Stimulated activated CD4-positive, alpha-beta T cell treated with anti-CD3 and anti-CD28 coated beads, Interleukin-4, amount 100 ng/mL, for 48 hours (primary cell): ENCODE results near the gene GPC1.

Experiments used
- DNase-seq, 2 donors: peaks; one replicate each; pipeline ENCODE4 v3.0.0-alpha.2; 2020; ENCODE audit warnings: low read depth in 2 of 2

GPC1 gene

GRCh38 chr2:240499309-240500301, 64.1 kb downstream of the GPC1 start:
- DNase-seq = no peak

- no peak for DNase-seq
Measured at GRCh38 chr2:240500561-240501423, 65.3 kb downstream of the GPC1 start.

GRCh38 chr2:240501531-240501991, 66.1 kb downstream of the GPC1 start:
- no peak for DNase-seq

- no peak for DNase-seq
Measured at GRCh38 chr2:240502059-240502429, 66.6 kb downstream of the GPC1 start.

- DNase-seq = no peak
Measured at GRCh38 chr2:240502430-240503121, 67.1 kb downstream of the GPC1 start.

GRCh38 chr2:240503375-240503774, 67.9 kb downstream of the GPC1 start:
- DNase-seq = no peak

GRCh38 chr2:240503848-240504247, 68.4 kb downstream of the GPC1 start:
- DNase-seq = no peak

- no peak for DNase-seq
Measured at GRCh38 chr2:240505910-240506309, 70.4 kb downstream of the GPC1 start.

GRCh38 chr2:240506406-240507059, 71.1 kb downstream of the GPC1 start:
- DNase-seq = no peak

- no peak for DNase-seq
Measured at GRCh38 chr2:240507060-240507777, 71.8 kb downstream of the GPC1 start.

- no peak for DNase-seq
Measured at GRCh38 chr2:240507778-240508251, 72.4 kb downstream of the GPC1 start.

- no peak for DNase-seq
Measured at GRCh38 chr2:240508832-240509545, 73.5 kb downstream of the GPC1 start.

GRCh38 chr2:240509667-240510512, 74.4 kb downstream of the GPC1 start:
- no peak for DNase-seq

- no peak for DNase-seq
Measured at GRCh38 chr2:240510513-240511210, 75.2 kb downstream of the GPC1 start.

GRCh38 chr2:240511351-240512108, 76.1 kb downstream of the GPC1 start:
- no peak for DNase-seq

GRCh38 chr2:240512109-240512485, 76.6 kb downstream of the GPC1 start:
- DNase-seq = no peak

- no peak for DNase-seq
Measured at GRCh38 chr2:240512666-240513535, 77.4 kb downstream of the GPC1 start.
